ENCODE data around the gene WHRN.

DNA sequence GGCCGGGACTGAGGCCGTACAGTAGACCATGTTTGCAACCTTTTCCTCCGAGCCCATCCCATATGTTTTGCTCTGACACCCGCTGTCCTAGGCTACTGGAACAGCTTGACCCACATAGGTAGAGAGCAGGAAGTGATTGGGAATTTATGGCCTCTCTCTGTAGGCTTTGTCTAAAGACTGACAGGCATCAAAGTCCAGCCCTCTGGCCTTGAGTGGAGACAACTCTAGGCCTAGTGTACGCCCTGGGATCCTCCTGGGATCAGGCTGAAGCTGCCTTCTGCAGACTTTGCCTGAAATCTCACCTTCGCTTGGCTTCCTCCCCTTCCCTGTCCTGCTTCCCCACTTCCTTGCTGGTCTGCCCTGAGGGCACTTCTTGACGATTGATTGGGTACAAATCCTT is 103.9 kb downstream of the WHRN start:
- TF ChIP-seq, protein P1, sequence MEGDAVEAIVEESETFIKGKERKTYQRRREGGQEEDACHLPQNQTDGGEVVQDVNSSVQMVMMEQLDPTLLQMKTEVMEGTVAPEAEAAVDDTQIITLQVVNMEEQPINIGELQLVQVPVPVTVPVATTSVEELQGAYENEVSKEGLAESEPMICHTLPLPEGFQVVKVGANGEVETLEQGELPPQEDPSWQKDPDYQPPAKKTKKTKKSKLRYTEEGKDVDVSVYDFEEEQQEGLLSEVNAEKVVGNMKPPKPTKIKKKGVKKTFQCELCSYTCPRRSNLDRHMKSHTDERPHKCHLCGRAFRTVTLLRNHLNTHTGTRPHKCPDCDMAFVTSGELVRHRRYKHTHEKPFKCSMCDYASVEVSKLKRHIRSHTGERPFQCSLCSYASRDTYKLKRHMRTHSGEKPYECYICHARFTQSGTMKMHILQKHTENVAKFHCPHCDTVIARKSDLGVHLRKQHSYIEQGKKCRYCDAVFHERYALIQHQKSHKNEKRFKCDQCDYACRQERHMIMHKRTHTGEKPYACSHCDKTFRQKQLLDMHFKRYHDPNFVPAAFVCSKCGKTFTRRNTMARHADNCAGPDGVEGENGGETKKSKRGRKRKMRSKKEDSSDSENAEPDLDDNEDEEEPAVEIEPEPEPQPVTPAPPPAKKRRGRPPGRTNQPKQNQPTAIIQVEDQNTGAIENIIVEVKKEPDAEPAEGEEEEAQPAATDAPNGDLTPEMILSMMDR (IDR thresholded peaks at IDR 0.05) = no peak
- TF ChIP-seq POLR2A (IDR thresholded peaks at IDR 0.05) = no peak

Data from transverse colon (tissue), 3 donors.